Keratinocyte (primary cell): ENCODE data around the gene ZNF43.

Experiments
- EZH2 ChIP-seq: IDR thresholded peaks from one replicate; pipeline ENCODE4 v1.6.1; 2012; ENCODE audit warnings: inconsistent platforms, mild to moderate bottlenecking, low read length, moderate library complexity
- TF ChIP-seq, protein P1 (sequence below), 3 experiments: IDR thresholded peaks in 1 of 3; conservative IDR thresholded peaks in 1 of 3; optimal IDR thresholded peaks in 1 of 3; 2 replicates in 2 of 3; 3 replicates in 1 of 3; pipeline versions ENCODE3 to v1.5.1; 2011; ENCODE audit warnings: low read length in 3 of 3, mild to moderate bottlenecking in 3 of 3, moderate library complexity in 2 of 3, control low read depth in 1 of 3, inconsistent platforms in 1 of 3; ENCODE audit not compliant: insufficient read depth in 2 of 3; ENCODE audit errors: extremely low read depth in 1 of 3

DNA sequence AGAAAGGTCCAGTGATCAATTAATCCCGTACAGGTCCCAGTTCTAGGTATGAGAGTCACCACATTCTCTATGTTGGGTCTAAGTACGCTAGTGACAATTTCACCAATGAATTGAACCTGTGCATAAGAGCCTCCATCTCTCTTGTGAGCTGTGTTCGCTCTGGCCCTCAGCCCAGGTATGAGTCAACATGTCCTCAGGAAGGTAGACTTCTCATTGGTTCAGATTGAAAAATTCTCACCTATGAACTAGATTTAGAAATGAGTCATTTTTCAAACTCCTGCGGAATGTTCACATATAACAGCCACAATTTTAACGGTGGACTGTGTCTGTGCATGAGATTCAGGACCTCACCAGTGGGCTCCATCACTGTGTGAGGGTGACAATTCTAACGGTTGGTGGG, 12.7 kb upstream of the ZNF43 start:
- TF ChIP-seq, protein P1, sequence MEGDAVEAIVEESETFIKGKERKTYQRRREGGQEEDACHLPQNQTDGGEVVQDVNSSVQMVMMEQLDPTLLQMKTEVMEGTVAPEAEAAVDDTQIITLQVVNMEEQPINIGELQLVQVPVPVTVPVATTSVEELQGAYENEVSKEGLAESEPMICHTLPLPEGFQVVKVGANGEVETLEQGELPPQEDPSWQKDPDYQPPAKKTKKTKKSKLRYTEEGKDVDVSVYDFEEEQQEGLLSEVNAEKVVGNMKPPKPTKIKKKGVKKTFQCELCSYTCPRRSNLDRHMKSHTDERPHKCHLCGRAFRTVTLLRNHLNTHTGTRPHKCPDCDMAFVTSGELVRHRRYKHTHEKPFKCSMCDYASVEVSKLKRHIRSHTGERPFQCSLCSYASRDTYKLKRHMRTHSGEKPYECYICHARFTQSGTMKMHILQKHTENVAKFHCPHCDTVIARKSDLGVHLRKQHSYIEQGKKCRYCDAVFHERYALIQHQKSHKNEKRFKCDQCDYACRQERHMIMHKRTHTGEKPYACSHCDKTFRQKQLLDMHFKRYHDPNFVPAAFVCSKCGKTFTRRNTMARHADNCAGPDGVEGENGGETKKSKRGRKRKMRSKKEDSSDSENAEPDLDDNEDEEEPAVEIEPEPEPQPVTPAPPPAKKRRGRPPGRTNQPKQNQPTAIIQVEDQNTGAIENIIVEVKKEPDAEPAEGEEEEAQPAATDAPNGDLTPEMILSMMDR (optimal IDR thresholded peaks at IDR 0.05 in 1 of 3, IDR thresholded peaks at IDR 0.05 in 1 of 3, conservative IDR thresholded peaks at IDR 0.05 in 1 of 3; ENCODE audit: extremely low read depth in 1 of 3, insufficient read depth in 2 of 3, low read length in 3 of 3), result no peak
- TF ChIP-seq EZH2, result no peak
